ENCODE data around the gene AK8.

Gene AK8

GRCh38 chr9:132754236-132754635 lies 123.8 kb downstream of the AK8 start:
- Histone ChIP-seq H2AFZ (ENCODE audit: low read length) (no peak overlapping the region), H3K4me2 (ENCODE audit: low read length) (no peak overlapping the region), H3F3A (ENCODE audit: insufficient read depth, low read length) (no peaks in the 10 kb centered on the region), H3K4me3 (ENCODE audit: low read depth, low read length, poor library complexity, severe bottlenecking) (no peak overlapping the region), H4K20me1 (ENCODE audit: insufficient read depth, low read length) (no peaks in the 10 kb centered on the region), H3K9me2 (ENCODE audit: low read depth, low read length) (no peaks in the 10 kb centered on the region), H3K9me3 (ENCODE audit: low read length) (no peaks in the 10 kb centered on the region), H3K79me2 (ENCODE audit: insufficient read depth, low read length) (no peaks in the 10 kb centered on the region), H3K4me1 (ENCODE audit: insufficient read depth, low read length, severe bottlenecking) (no peaks in the 10 kb centered on the region), H3K9ac (ENCODE audit: low read length) (no peak overlapping the region), H3K27me3 (ENCODE audit: insufficient read depth, low read length) (peaks cover 4% of the 10 kb centered on the region; the same call in 1 of the 2 replicates), H3K36me3 (ENCODE audit: insufficient read depth, low read length) (no peaks in the 10 kb centered on the region), H3K27ac (ENCODE audit: low read depth, low read length, poor library complexity, severe bottlenecking) (no peak overlapping the region)
- no peak for TF ChIP-seq EZH2 (IDR thresholded peaks at IDR 0.05; ENCODE audit: borderline replicate concordance, low read length)
- TF ChIP-seq CTCF (IDR thresholded peaks at IDR 0.05; ENCODE audit: low read length): no peak

- Histone ChIP-seq H3K36me3 (ENCODE audit: insufficient read depth, low read length) (no peaks in the 10 kb centered on the region), H4K20me1 (ENCODE audit: insufficient read depth, low read length) (no peaks in the 10 kb centered on the region), H3K9me2 (ENCODE audit: low read depth, low read length) (no peaks in the 10 kb centered on the region), H3K27me3 (ENCODE audit: insufficient read depth, low read length) (peaks cover 4% of the 10 kb centered on the region; the same call in 1 of the 2 replicates), H3K9me3 (ENCODE audit: low read length) (no peaks in the 10 kb centered on the region), H2AFZ (ENCODE audit: low read length) (no peak overlapping the region), H3K9ac (ENCODE audit: low read length) (no peak overlapping the region), H3K4me3 (ENCODE audit: low read depth, low read length, poor library complexity, severe bottlenecking) (no peak overlapping the region), H3K4me1 (ENCODE audit: insufficient read depth, low read length, severe bottlenecking) (no peaks in the 10 kb centered on the region), H3K27ac (ENCODE audit: low read depth, low read length, poor library complexity, severe bottlenecking) (no peak overlapping the region), H3K79me2 (ENCODE audit: insufficient read depth, low read length) (no peaks in the 10 kb centered on the region), H3F3A (ENCODE audit: insufficient read depth, low read length) (no peaks in the 10 kb centered on the region), H3K4me2 (ENCODE audit: low read length) (no peak overlapping the region)
- no peak for TF ChIP-seq EZH2 (IDR thresholded peaks at IDR 0.05; ENCODE audit: borderline replicate concordance, low read length)
- no peak for TF ChIP-seq CTCF (IDR thresholded peaks at IDR 0.05; ENCODE audit: low read length)
Measured at GRCh38 chr9:132753593-132753880, 124.5 kb downstream of the AK8 start.

- Histone ChIP-seq H3K27ac (ENCODE audit: low read depth, low read length, poor library complexity, severe bottlenecking) (no peak overlapping the region), H2AFZ (ENCODE audit: low read length) (no peak overlapping the region), H3K9me2 (ENCODE audit: low read depth, low read length) (no peaks in the 10 kb centered on the region), H3K4me3 (ENCODE audit: low read depth, low read length, poor library complexity, severe bottlenecking) (no peak overlapping the region), H3K79me2 (ENCODE audit: insufficient read depth, low read length) (no peaks in the 10 kb centered on the region), H3K27me3 (ENCODE audit: insufficient read depth, low read length) (peaks cover 7% of the 10 kb centered on the region; the same call in 1 of the 2 replicates), H3K4me1 (ENCODE audit: insufficient read depth, low read length, severe bottlenecking) (no peaks in the 10 kb centered on the region), H3K36me3 (ENCODE audit: insufficient read depth, low read length) (no peaks in the 10 kb centered on the region), H3K9ac (ENCODE audit: low read length) (no peak overlapping the region), H4K20me1 (ENCODE audit: insufficient read depth, low read length) (no peaks in the 10 kb centered on the region), H3K9me3 (ENCODE audit: low read length) (no peaks in the 10 kb centered on the region), H3F3A (ENCODE audit: insufficient read depth, low read length) (no peaks in the 10 kb centered on the region), H3K4me2 (ENCODE audit: low read length) (no peak overlapping the region)
- TF ChIP-seq EZH2 (IDR thresholded peaks at IDR 0.05; ENCODE audit: borderline replicate concordance, low read length): no peak
- no peak for TF ChIP-seq CTCF (IDR thresholded peaks at IDR 0.05; ENCODE audit: low read length)
Measured at GRCh38 chr9:132752877-132753592, 125.0 kb downstream of the AK8 start.

Measured in OCI-LY1 (cell line).